Stimulated activated naive CD4-positive, alpha-beta T cell (primary cell): ENCODE results near the gene CCDC148.
"Not testable (repeated sequence)": the region's sequence is repeated elsewhere in the genome, so short reads cannot be mapped to it uniquely, and the experiment has no call there.

ENCODE experiments used
- DNase-seq, 6 experiments: peaks; one replicate each; lab custom pipeline; 2025; lab: John Stamatoyannopoulos, UW

Gene CCDC148

GRCh38 chr2:158351466-158351816 is 105.1 kb downstream of the CCDC148 start:
- not testable (repeated sequence) for DNase-seq

GRCh38 chr2:158350751-158351465 is 105.6 kb downstream of the CCDC148 start:
- DNase-seq = not testable (repeated sequence)

- DNase-seq = no peak
Observed at GRCh38 chr2:158346032-158346431, 110.5 kb downstream of the CCDC148 start.

GRCh38 chr2:158339513-158339912 is 117.0 kb downstream of the CCDC148 start:
- DNase-seq = no peak

- no peak for DNase-seq
Observed at GRCh38 chr2:158337018-158337417, 119.5 kb downstream of the CCDC148 start.

DNA sequence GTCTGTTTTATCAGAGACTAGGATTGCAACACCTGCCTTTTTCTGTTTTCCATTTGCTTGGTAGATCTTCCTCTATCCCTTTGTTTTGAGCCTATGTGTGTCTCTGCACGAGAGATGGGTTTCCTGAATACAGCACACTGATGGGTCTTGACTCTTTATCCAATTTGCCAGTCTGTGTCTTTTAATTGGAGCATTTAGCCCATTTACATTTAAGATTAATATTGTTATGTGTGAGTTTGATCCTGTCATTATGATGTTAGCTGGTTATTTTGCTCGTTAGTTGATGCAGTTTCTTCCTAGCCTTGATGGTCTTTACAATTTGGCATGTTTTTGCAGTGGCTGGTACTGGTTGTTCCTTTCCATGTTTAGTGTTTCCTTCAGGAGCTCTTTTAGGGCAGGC is 124.8 kb downstream of the CCDC148 start:
- not testable (repeated sequence) for DNase-seq

DNA sequence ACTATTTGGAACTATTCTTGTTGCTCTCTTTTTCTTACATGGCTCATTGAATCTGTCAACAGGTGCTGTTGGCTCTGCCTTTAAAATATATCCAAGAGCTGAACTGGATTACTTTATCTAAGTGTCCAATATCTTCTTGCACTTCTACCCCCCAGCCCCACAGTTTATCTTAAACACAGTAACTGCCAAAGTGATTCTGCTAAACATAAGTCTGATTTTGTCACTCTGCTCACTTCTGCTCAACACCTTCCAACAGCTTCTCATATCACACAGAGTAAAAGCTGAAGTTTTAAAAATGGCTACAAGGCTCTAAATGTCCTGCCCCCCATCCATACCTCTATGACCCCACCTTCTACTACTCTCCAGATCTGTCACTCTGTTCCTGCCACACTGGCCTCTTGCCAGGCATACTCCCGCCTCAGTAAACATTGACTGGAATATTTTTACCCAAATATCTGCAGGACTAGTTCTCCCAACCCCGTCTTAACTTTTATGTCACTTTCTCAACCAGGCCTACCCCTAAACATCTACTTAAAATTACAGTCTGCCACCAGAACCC is 130.7 kb downstream of the CCDC148 start:
- no peak for DNase-seq

DNA sequence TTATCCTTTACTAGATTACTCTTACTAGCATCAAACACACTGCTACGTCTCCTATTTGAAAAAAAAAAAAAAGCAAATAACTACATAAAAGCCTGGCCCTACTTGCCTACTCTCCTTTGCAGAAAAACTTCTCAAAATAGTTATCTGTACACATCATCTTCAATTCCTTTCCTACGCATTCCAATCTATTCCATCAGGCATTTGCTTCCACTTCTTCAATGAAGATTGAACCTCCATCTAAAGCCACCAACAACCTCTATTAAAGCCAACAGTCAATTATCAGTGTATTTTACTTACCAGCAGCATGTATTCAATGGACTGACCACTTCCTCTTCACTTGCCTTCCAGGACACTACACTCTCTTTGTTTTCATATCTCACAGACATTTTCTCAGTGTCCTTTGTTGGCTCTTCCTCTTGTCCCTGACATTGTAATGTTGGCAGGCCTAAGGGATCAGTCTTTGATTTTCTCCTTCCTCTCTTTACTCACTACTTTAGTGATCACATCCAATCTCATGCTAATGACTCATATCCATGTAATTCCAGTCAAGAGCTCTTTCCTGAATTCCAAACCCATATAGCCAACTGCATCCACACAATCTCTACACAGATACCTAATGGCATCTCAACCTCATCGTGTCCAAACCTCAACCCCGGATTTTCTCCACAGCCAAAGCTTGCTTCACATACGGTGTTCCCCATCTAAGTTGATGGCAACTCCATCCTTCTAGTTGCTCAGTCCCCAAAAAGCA is 131.3 kb downstream of the CCDC148 start:
- no peak for DNase-seq

- DNase-seq = no peak
Observed at GRCh38 chr2:158323381-158323780, 133.2 kb downstream of the CCDC148 start.

GRCh38 chr2:158321264-158321663 is 135.3 kb downstream of the CCDC148 start:
- no peak for DNase-seq

GRCh38 chr2:158319269-158319668 is 137.3 kb downstream of the CCDC148 start:
- no peak for DNase-seq

- no peak for DNase-seq
Observed at GRCh38 chr2:158317642-158318041, 138.9 kb downstream of the CCDC148 start.

DNA sequence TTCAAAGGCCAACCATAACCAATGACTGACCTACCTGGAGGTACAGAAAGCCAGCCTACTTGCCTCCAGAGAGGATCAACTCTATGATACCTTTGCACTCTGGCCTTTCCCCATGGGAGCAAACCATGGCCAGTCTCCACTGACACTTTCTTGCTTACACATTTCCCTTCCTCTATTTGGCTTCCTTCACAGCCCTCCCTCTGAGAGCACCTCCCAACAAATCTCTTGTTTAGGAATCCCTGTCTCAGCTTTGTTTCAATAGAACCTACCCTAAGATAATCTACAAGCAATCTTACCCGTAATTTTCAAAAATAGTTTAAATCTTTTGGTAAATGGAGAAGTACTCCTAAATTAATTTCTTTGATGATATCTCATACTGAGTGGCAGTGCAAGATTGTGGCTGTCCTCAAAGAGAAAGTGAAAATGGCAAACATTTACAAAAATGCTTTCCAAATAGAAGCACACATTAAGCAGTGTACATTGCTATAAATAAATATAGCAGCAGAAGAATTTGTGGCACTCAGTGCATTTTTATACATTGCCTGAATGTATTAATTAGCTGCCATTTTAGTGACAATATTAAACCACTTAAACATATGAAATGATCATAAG is 140.6 kb downstream of the CCDC148 start:
- DNase-seq = no peak

GRCh38 chr2:158315000-158315399 is 141.6 kb downstream of the CCDC148 start:
- no peak for DNase-seq

DNA sequence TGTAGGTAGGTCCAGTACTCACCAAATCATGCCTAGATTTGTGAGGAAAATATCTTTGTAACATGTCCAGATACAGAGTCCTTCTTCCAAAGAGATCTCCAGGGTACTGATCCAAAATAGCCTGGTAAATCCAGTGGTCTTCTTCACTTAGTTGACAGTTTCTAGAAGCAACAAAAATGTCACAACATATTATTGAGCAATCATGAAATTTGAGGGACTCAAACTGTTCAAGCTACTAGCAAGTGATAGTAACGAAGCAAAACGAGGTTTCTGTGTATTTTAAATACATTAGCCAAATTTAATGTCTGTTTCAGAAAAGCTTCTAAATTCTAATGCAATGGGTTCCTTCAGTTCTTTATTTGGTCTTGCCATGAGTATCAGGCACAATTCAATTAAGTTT is 142.8 kb downstream of the CCDC148 start:
- no peak for DNase-seq

GRCh38 chr2:158312981-158313380 is 143.6 kb downstream of the CCDC148 start:
- no peak for DNase-seq

DNA sequence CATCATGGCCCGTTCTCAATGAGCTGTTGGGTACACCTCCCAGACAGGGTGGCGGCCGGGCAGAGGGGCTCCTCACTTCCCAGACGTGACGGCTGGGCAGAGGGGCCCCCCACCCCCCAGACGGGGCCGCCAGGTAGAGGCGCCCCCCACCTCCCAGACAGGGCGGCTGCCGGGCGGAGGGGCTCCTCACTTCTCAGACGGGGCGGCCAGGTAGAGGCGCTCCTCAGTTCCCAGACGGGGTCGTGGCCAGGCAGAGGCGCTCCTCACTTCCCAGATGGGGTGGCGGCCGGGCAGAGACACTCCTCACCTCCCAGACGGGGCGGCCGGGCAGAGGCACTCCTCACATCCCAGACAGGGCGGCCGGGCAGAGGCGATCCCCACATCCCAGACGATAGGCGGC is 146.1 kb downstream of the CCDC148 start:
- not testable (repeated sequence) for DNase-seq

GRCh38 chr2:158305501-158305900 is 151.1 kb downstream of the CCDC148 start:
- no peak for DNase-seq

DNA sequence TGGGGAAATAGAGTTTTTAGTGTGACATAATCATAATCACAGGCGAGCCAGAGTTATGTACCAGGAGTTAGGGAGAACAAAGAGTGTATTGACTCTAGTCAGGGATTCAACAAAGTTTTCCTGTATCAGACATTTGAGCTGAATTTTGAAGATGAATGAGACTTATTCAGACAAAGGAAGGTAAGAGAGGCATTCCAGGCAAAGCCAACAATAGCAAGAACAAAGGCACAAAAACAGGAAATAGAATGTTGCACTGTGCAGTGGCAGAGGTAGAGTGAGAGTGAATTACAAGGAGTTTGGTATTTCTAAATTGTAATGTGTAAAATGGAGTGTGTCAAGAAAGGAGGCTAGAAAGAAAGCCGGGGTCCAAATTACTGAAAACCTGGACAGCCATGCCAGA is 156.2 kb downstream of the CCDC148 start:
- DNase-seq = no peak

- no peak for DNase-seq
Observed at GRCh38 chr2:158297606-158298005, 158.9 kb downstream of the CCDC148 start.

- DNase-seq = no peak
Observed at GRCh38 chr2:158297120-158297519, 159.4 kb downstream of the CCDC148 start.

DNA sequence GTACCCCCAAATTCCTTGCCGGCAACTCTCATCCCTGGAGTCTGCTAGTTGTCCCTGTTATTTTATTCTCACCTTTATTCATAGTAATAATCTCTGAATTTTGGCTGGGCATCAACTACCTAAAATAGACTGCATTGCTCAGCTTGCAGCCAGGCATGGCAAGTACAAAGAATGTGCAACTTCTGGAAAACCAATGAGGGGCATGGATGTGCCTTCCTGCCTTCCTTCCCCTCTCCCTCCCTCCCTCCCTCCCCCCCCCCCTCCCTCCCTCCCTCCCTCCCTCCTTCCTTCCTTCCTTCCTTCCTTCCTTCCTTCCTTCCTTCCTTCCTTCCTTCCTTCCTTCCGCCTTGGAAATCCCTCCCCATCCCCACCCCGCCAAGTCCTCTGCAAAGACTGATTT is 162.8 kb downstream of the CCDC148 start:
- no peak for DNase-seq
